ENCODE measurements around the gene HAND2. TPM values are rescaled to one million over a fixed set of nuclear protein-coding genes. Genes with fewer than 3 reads are reported as not detected.

The HAND2 gene
- total and polyA plus RNA-seq, 12 donors: 48.6 to 196 (median 117) TPM

GRCh38 chr4:173571620-173572019, 41.6 kb upstream of the HAND2 start:
- H3K9me3 ChIP-seq: no peaks in the 10 kb centered on the region
- no peak for TF ChIP-seq CTCF (IDR thresholded peaks at IDR 0.05)
- no peaks in the 10 kb centered on the region for H3K36me3 ChIP-seq
- ATAC-seq (no peak), DNase-seq (no peak)
- WGBS, 2 donors: 61 to 62% methylated on average over 2 of the region's 2 CpGs
- peak overlapping the region in 1 of 10 donors; percentile 11 for H3K27ac ChIP-seq
- intact Hi-C loops (cut with DNase I): no loop called here
- H3K27me3 ChIP-seq: no peaks in the 10 kb centered on the region
- H3K4me3 ChIP-seq: no peak overlapping the region
- peaks cover 0 to 50% (median 20%) of the 10 kb centered on the region in 9 donors for H3K4me1 ChIP-seq

GRCh38 chr4:173565281-173565680, 35.3 kb upstream of the HAND2 start:
- peaks cover 0 to 3% (median 0%) of the 10 kb centered on the region in 9 donors for H3K36me3 ChIP-seq
- 72 to 84% methylated on average over 2 of the region's 2 CpGs for WGBS, 2 donors
- DNase-seq (no peak), ATAC-seq (peak in 1 of 8 donors; percentile 17)
- TF ChIP-seq CTCF (IDR thresholded peaks at IDR 0.05): no peak
- no peak overlapping the region for H3K4me3 ChIP-seq
- peaks cover 0 to 36% (median 4%) of the 10 kb centered on the region in 9 donors for H3K4me1 ChIP-seq
- H3K27me3 ChIP-seq: no peaks in the 10 kb centered on the region
- H3K27ac ChIP-seq: no peak overlapping the region
- intact Hi-C loops (cut with DNase I): no loop called here
- no peaks in the 10 kb centered on the region for H3K9me3 ChIP-seq

GRCh38 chr4:173564461-173564860, 34.4 kb upstream of the HAND2 start:
- Histone ChIP-seq H3K36me3 (peaks cover 0 to 3% (median 0%) of the 10 kb centered on the region in 9 donors), H3K9me3 (no peaks in the 10 kb centered on the region), H3K27ac (peak overlapping the region in 2 of 10 donors; percentile 3 to 25), H3K4me3 (no peak overlapping the region), H3K4me1 (peaks cover 0 to 28% (median 0%) of the 10 kb centered on the region in 9 donors), H3K27me3 (peaks cover 0 to 5% (median 0%) of the 10 kb centered on the region in 7 donors)
- DNase-seq: no peak
- intact Hi-C loops (cut with DNase I): no loop called here
- 67 to 70% methylated on average over 2 of the region's 2 CpGs for WGBS, 2 donors
- peak in 3 of 8 donors; percentile 37 to 58 (median 37) for ATAC-seq
- TF ChIP-seq CTCF (IDR thresholded peaks at IDR 0.05): no peak

- Histone ChIP-seq H3K27ac (no peak overlapping the region), H3K9me3 (no peaks in the 10 kb centered on the region), H3K4me3 (no peak overlapping the region), H3K36me3 (peaks cover 0 to 3% (median 0%) of the 10 kb centered on the region in 9 donors), H3K27me3 (peaks cover 0 to 5% (median 0%) of the 10 kb centered on the region in 7 donors), H3K4me1 (peaks cover 0 to 33% (median 0%) of the 10 kb centered on the region in 9 donors)
- intact Hi-C loops (cut with DNase I): no loop called here
- no peak for DNase-seq
- no peak for ATAC-seq
- WGBS, 2 donors: 95 to 97% methylated on average over 1 of the region's 1 CpG
- TF ChIP-seq CTCF (IDR thresholded peaks at IDR 0.05): no peak
Measured at GRCh38 chr4:173560896-173561295, 30.9 kb upstream of the HAND2 start.

Measured in heart right ventricle (tissue), 16 donors.